ENCODE measurements around the gene RPS6KA3. TPM values are rescaled to one million over a fixed set of nuclear protein-coding genes. Genes with fewer than 3 reads are reported as not detected.

Gene RPS6KA3
- total RNA-seq, 120 experiments from 2014 or later: 17.2 to 40.7 (median 31.3) TPM

Other genes with a start within 250 kb of the RPS6KA3 start
- 10 to 100 TPM; 15.7 to 85.7 (median 57.2) TPM for gene MAP7D2, start 150.0 kb downstream of the RPS6KA3 start, total RNA-seq
- 100 to 1,000 TPM in 24 of 120 experiments, 10 to 100 TPM in 96; 35.6 to 115 (median 87.7) TPM for gene EIF1AX, start 125.1 kb downstream of the RPS6KA3 start, total RNA-seq

Measured in dorsolateral prefrontal cortex (tissue), 118 donors.